CD14-positive monocyte (primary cell): ENCODE data around the gene RIPOR3. TPM values are rescaled to one million over a fixed set of nuclear protein-coding genes. Genes with fewer than 3 reads are reported as not detected.

Source experiments
- DNase-seq, 3 donors: peaks; one replicate each; pipeline ENCODE4 v3.0.0-alpha.2; 2011 to 2022
- H2AFZ ChIP-seq: 2 replicates; pipeline ENCODE4 v1.6.0; 2012; ENCODE audit warnings: mild to moderate bottlenecking, low read depth, low read length, inconsistent platforms; ENCODE audit not compliant: insufficient read depth, poor library complexity, severe bottlenecking
- H3K27ac ChIP-seq, 2 donors: 1 replicate in 1 of 2; 2 replicates in 1 of 2; pipeline ENCODE4 v1.5.1; 2012 to 2013; ENCODE audit warnings: low read length in 2 of 2, control low read depth in 1 of 2, inconsistent platforms in 1 of 2, low read depth in 1 of 2, mild to moderate bottlenecking in 1 of 2
- H3K27me3 ChIP-seq, 2 donors: one replicate each; pipeline versions ENCODE4 v1.6.0 to v1.6.1; 2011 to 2013; ENCODE audit warnings: low read length in 2 of 2; ENCODE audit not compliant: control insufficient read depth in 2 of 2, insufficient read depth in 2 of 2
- H3K36me3 ChIP-seq, 2 donors: replicated peaks in 1 of 2; 1 replicate in 1 of 2; 2 replicates in 1 of 2; pipeline versions ENCODE4 v1.5.1 to v1.6.1; 2012 to 2013; ENCODE audit warnings: low read length in 2 of 2, control low read depth in 1 of 2, inconsistent platforms in 1 of 2, mild to moderate bottlenecking in 1 of 2; ENCODE audit not compliant: insufficient read depth in 2 of 2, control insufficient read depth in 1 of 2
- H3K4me1 ChIP-seq, 2 donors: 1 replicate in 1 of 2; 2 replicates in 1 of 2; pipeline versions ENCODE4 v1.5.1 to v1.6.1; 2012 to 2013; ENCODE audit warnings: low read length in 2 of 2, control low read depth in 1 of 2, inconsistent platforms in 1 of 2, mild to moderate bottlenecking in 1 of 2, moderate library complexity in 1 of 2; ENCODE audit not compliant: insufficient read depth in 2 of 2, control insufficient read depth in 1 of 2
- H3K4me2 ChIP-seq: replicated peaks from 2 replicates; pipeline ENCODE3; 2012; ENCODE audit warnings: low read length, moderate library complexity, mild to moderate bottlenecking; ENCODE audit not compliant: poor library complexity, severe bottlenecking; ENCODE audit errors: extremely low read depth
- H3K4me3 ChIP-seq, 3 experiments: fragments of 200-600 bp in 1 of 3; sonication (generic) in 1 of 3; replicated peaks in 1 of 3; 1 replicate in 2 of 3; 2 replicates in 1 of 3; pipeline ENCODE4 v1.5.1; 2011 to 2013; ENCODE audit warnings: low read length in 3 of 3, mild to moderate bottlenecking in 3 of 3, control low read depth in 2 of 3, low read depth in 2 of 3, inconsistent platforms in 1 of 3, moderate library complexity in 1 of 3
- H3K79me2 ChIP-seq: 2 replicates; pipeline ENCODE4 v1.6.0; 2012; ENCODE audit warnings: mild to moderate bottlenecking, control low read depth, inconsistent platforms, low read length, moderate library complexity; ENCODE audit not compliant: insufficient read depth
- H3K9ac ChIP-seq: 2 replicates; pipeline ENCODE4 v1.6.0; 2017; ENCODE audit warnings: low read length, mild to moderate bottlenecking; ENCODE audit not compliant: insufficient read depth, poor library complexity, severe bottlenecking
- H3K9me3 ChIP-seq, 2 donors: replicated peaks in 1 of 2; 1 replicate in 1 of 2; 2 replicates in 1 of 2; pipeline versions ENCODE4 v1.5.1 to v1.6.1; 2012 to 2013; ENCODE audit warnings: low read length in 2 of 2, control low read depth in 1 of 2; ENCODE audit not compliant: control insufficient read depth in 1 of 2, insufficient read depth in 1 of 2
- H4K20me1 ChIP-seq: 2 replicates; pipeline ENCODE4 v1.6.0; 2012; ENCODE audit warnings: mild to moderate bottlenecking, low read length, control low read depth, moderate library complexity; ENCODE audit not compliant: insufficient read depth
- H3K27ac Mint-ChIP-seq, 7 donors: one replicate each; pipeline ENCODE4 v1.8.0; 2020; ENCODE audit warnings: mild to moderate bottlenecking in 7 of 7, mixed read lengths in 7 of 7, moderate library complexity in 6 of 7, inconsistent platforms in 2 of 7
- H3K27me3 Mint-ChIP-seq, 3 donors: one replicate each; pipeline ENCODE4 v1.8.0; 2021 to 2022; ENCODE audit warnings: low read depth in 3 of 3, mild to moderate bottlenecking in 3 of 3, mixed read lengths in 3 of 3, moderate library complexity in 3 of 3, inconsistent platforms in 1 of 3
- H3K36me3 Mint-ChIP-seq, 2 donors: one replicate each; pipeline ENCODE4 v1.8.0; 2020; ENCODE audit warnings: mixed read lengths in 2 of 2, inconsistent platforms in 1 of 2, mild to moderate bottlenecking in 1 of 2
- H3K4me1 Mint-ChIP-seq: one replicate; pipeline ENCODE4 v1.8.0; 2020; ENCODE audit warnings: mild to moderate bottlenecking, mixed read lengths
- H3K4me3 Mint-ChIP-seq, 2 donors: one replicate each; pipeline ENCODE4 v1.8.0; 2020; ENCODE audit warnings: mild to moderate bottlenecking in 2 of 2, mixed read lengths in 2 of 2, moderate library complexity in 1 of 2
- H3K9me3 Mint-ChIP-seq, 7 donors: one replicate each; pipeline ENCODE4 v1.8.0; 2020 to 2022; ENCODE audit warnings: mixed read lengths in 7 of 7, mild to moderate bottlenecking in 6 of 7, moderate library complexity in 6 of 7, inconsistent platforms in 2 of 7
- CTCF ChIP-seq: fragments of 200-600 bp; IDR thresholded peaks from one replicate; pipeline ENCODE4 v1.8.0; 2022; ENCODE audit warnings: antibody characterized with exemption, mild to moderate bottlenecking
- WGBS: methylation state at CpG from one replicate; pipeline ENCODE4 v1.1.5; 2013; ENCODE audit warnings: missing lambda C conversion rate; ENCODE audit not compliant: insufficient coverage; 5-methylcytosine and 5-hydroxymethylcytosine counted together
- intact Hi-C, 2 donors: fragments of 100-400 bp; cut with micrococcal nuclease; formaldehyde crosslinking; loops; one replicate each; pipeline versions ENCODE4 v1.15.0 to v1.15.1; 2023
- polyA plus RNA-seq, 3 donors: library from polyadenylated mRNA; depleted of rRNA in 1 of 3; unstranded in 2 of 3; stranded (reverse) in 1 of 3; fragments of 300-500 nt in 2 of 3; fragments of >200 nt in 1 of 3; fragmentation: Illumina TruSeq in 2 of 3; gene quantifications; 1 replicate in 2 of 3; 2 replicates in 1 of 3; pipeline ENCODE4 v1.2.3, GENCODE V29; 2012 to 2021

Gene RIPOR3
- polyA plus RNA-seq, 3 donors: not detected

GRCh38 chr20:50583442-50584150, 107.7 kb downstream of the RIPOR3 start:
- 99% methylated on average over 14 of the region's 15 CpGs for WGBS
- Histone ChIP-seq H4K20me1 (peaks cover 41% of the 10 kb centered on the region), H2AFZ (no peak overlapping the region), H3K4me1 (no peaks in the 10 kb centered on the region), H3K27me3 (no peaks in the 10 kb centered on the region), H3K9me3 (no peaks in the 10 kb centered on the region), H3K9ac (no peak overlapping the region), H3K4me3 (no peak overlapping the region), H3K79me2 (no peaks in the 10 kb centered on the region), H3K4me2 (no peak overlapping the region), H3K27ac (no peak overlapping the region), H3K36me3 (peaks cover 90 to 93% of the 10 kb centered on the region in 2 donors)
- no peaks in the 10 kb centered on the region for H3K9me3 Mint-ChIP-seq
- intact Hi-C loops: loop anchor here in 1 of 2 donors (10.0 kb wide), 1 partner anchor 609 kb away; no protein-coding TSS in a partner anchor
- no peak for TF ChIP-seq CTCF
- no peak overlapping the region for H3K4me3 Mint-ChIP-seq
- DNase-seq: no peak
- no peaks in the 10 kb centered on the region for H3K27me3 Mint-ChIP-seq
- H3K36me3 Mint-ChIP-seq: peaks cover 84 to 98% of the 10 kb centered on the region in 2 donors
- no peak overlapping the region for H3K27ac Mint-ChIP-seq
- H3K4me1 Mint-ChIP-seq: no peaks in the 10 kb centered on the region

GRCh38 chr20:50582591-50583234, 108.6 kb downstream of the RIPOR3 start:
- H3K36me3 Mint-ChIP-seq: peaks cover 89 to 98% of the 10 kb centered on the region in 2 donors
- H3K27ac Mint-ChIP-seq: peak overlapping the region in 2 of 7 donors; percentile 10 to 45
- no peak overlapping the region for H3K4me2 ChIP-seq
- no peak overlapping the region for H3K4me3 ChIP-seq
- 96% methylated on average over 8 of the region's 26 CpGs for WGBS
- intact Hi-C loops: loop anchor here in 1 of 2 donors (10.0 kb wide), 1 partner anchor 608 kb away; no protein-coding TSS in a partner anchor
- no peak overlapping the region for H2AFZ ChIP-seq
- no peaks in the 10 kb centered on the region for H3K4me1 ChIP-seq
- DNase-seq: no peak
- no peaks in the 10 kb centered on the region for H3K4me1 Mint-ChIP-seq
- peaks cover 97 to 99% of the 10 kb centered on the region in 2 donors for H3K36me3 ChIP-seq
- H3K27me3 Mint-ChIP-seq: no peaks in the 10 kb centered on the region
- H3K9me3 ChIP-seq: no peaks in the 10 kb centered on the region
- no peak overlapping the region for H3K9ac ChIP-seq
- H4K20me1 ChIP-seq: peaks cover 35% of the 10 kb centered on the region
- H3K79me2 ChIP-seq: no peaks in the 10 kb centered on the region
- no peak for TF ChIP-seq CTCF
- no peaks in the 10 kb centered on the region for H3K9me3 Mint-ChIP-seq
- H3K4me3 Mint-ChIP-seq: no peak overlapping the region
- H3K27me3 ChIP-seq: no peaks in the 10 kb centered on the region
- no peak overlapping the region for H3K27ac ChIP-seq
